Gastroesophageal sphincter (tissue), 3 donors: Measurements from ENCODE around the gene ALOX5AP.

Experiments used
- POLR2AphosphoS5 ChIP-seq: sonication (generic); formaldehyde crosslinking; IDR thresholded peaks from one replicate; pipeline ENCODE4 v1.6.1; 2017; ENCODE audit warnings: antibody characterized with exemption
- TF ChIP-seq, protein P1 (sequence below), 4 experiments: fragments of 200-600 bp in 2 of 4; fragments of 450-650 bp in 2 of 4; sonication (generic) in 1 of 4; IDR thresholded peaks; one replicate each; pipeline ENCODE4 v1.5.1; 2017 to 2019; ENCODE audit warnings: antibody characterized with exemption in 4 of 4, mild to moderate bottlenecking in 2 of 4, moderate library complexity in 2 of 4

DNA sequence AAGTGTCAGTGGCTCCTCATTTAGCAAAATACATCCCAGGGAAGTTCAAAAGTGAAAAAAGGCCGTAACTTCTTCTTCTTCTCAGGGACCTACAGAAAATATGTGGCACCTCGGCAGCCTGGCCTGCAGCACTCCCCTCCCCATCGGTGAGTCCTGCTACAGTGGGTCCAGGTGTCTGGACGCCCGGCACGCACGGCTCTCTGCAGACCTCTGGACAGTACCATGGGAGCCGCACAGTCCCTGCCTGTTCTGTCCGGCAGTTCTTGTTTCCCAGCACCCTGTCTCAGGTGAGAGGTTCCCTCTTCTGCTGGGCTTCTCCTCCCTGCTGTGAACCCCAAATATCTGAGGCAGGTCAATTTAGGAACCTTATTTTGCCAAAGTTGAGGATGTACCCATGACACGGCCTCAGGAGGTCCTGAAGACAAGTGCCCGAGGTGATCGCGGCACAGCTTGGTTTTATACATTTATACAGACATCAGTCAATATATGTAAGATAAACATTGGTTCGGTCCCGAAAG is 36.8 kb upstream of the ALOX5AP start:
- TF ChIP-seq, protein P1, sequence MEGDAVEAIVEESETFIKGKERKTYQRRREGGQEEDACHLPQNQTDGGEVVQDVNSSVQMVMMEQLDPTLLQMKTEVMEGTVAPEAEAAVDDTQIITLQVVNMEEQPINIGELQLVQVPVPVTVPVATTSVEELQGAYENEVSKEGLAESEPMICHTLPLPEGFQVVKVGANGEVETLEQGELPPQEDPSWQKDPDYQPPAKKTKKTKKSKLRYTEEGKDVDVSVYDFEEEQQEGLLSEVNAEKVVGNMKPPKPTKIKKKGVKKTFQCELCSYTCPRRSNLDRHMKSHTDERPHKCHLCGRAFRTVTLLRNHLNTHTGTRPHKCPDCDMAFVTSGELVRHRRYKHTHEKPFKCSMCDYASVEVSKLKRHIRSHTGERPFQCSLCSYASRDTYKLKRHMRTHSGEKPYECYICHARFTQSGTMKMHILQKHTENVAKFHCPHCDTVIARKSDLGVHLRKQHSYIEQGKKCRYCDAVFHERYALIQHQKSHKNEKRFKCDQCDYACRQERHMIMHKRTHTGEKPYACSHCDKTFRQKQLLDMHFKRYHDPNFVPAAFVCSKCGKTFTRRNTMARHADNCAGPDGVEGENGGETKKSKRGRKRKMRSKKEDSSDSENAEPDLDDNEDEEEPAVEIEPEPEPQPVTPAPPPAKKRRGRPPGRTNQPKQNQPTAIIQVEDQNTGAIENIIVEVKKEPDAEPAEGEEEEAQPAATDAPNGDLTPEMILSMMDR (IDR thresholded peaks at IDR 0.05) = no peak
- no peak for TF ChIP-seq POLR2AphosphoS5
